Stimulated activated CD8-positive, alpha-beta memory T cell treated with anti-CD3 and anti-CD28 coated beads, Interleukin-7, amount 100 ng/mL, for 1 hour (primary cell): ENCODE results near the gene DOK4.
A peak's percentile ranks its signal among the peaks of the same experiment; 100 is the strongest.

ENCODE experiments used
- DNase-seq, 2 donors: peaks; one replicate each; pipeline ENCODE4 v3.0.0-alpha.2; 2020; ENCODE audit warnings: low read depth in 2 of 2

DOK4 gene

DNA sequence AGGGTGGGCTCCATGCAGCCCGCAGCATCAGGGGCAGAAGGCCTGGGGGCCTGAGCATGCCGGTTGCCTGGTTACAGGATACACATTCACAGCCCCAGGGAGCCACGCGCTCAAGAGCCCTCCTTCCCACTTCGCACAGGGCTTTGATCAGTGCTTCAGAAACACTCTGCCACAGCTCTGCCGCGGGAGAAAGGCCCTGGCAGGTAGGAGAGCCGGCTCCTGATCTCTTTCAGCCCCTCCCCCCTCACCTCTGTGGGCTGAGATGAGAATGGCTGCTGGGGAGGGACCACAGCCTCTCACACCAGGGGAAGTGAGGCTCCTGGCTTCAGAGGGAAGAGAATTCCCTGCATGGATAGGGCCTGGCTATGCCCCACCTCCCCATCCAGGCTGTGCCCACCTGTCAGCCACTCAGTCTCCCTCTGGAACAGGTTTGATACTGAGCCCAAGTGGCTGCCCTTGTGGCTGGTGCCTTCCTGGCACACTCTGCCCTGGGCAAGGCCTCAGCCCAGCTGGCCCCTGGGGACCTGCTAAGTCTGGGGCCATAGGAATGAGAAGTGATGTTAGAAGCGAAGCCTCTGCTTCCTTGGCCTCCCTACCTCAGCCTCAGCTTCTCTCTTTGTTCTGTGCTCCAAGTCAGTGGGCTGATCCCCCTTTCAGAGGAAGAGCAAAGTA, 8.6 kb downstream of the DOK4 start:
- no peak for DNase-seq

DNA sequence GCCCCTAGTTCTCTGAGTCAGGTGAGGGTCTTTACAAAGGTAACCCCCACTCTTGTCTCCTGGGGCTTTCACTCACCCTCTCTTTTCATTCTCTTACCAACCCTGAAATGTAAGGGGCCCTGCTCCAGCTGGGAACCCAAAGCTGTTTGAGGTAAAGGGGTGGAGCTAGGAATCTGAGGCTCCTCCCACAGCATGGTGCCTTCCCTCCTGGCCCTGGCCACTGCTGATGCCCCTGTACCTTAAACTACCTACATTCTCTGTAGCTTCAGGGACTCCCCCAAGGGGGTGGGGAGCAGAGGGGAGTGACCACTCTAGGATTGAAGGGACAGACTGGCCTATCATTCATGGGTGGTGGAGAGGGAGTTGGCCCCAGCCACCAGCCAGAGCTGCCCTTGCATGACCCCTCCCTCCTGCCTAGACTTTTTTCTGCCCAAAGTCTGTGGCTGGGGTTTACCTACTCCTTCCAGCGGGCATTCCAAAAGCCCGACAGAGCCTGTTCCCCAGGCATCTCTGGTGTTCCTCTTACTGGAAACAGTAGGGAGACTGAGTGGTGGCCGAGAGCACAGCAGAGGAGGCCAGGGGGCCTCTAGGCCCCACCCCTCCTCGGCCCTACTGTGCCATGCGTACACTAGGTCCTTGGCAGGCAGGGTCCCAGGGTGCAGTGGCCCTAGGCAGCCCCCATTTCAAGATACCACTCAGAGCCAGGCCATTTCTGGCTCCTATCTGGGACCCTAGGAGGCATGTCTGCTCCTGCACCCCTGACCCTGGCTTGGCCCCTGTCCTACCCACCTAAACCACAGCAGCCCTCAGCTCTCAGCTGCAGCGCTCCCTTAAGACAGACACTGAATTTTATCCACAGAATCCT, 9.5 kb downstream of the DOK4 start:
- DNase-seq: no peak

DNA sequence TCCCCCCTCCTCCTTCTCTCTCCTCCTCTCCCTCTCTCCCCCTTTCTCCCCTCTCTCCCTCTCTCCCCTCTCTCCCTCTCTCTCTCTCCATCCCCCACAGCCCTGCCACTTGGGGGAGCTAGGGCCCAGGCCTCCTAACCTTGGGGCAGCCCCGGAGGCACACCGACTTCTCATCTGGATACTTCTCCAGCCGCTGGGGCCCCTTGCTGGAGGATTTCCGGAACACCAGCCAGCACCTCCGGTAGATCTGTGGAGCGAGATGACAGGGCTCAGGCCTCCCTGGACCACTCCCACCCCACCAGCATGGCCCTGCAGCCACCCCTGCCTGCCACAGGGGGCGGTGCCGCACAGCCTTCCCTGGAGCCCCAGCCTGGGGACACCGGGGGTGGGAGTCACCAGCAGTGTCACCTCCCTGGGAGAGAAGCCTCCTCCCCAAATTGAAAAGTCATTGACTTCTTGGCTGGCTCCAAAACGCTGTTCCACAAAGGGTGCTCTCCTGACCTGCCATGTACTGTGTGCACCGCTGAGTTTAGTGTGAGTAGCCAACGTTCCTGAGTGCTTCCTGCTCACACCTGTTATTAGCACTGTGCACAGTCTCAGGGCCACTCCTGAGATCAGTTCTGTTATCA, 10.5 kb downstream of the DOK4 start:
- peak; percentile 26 to 42 for DNase-seq

DNA sequence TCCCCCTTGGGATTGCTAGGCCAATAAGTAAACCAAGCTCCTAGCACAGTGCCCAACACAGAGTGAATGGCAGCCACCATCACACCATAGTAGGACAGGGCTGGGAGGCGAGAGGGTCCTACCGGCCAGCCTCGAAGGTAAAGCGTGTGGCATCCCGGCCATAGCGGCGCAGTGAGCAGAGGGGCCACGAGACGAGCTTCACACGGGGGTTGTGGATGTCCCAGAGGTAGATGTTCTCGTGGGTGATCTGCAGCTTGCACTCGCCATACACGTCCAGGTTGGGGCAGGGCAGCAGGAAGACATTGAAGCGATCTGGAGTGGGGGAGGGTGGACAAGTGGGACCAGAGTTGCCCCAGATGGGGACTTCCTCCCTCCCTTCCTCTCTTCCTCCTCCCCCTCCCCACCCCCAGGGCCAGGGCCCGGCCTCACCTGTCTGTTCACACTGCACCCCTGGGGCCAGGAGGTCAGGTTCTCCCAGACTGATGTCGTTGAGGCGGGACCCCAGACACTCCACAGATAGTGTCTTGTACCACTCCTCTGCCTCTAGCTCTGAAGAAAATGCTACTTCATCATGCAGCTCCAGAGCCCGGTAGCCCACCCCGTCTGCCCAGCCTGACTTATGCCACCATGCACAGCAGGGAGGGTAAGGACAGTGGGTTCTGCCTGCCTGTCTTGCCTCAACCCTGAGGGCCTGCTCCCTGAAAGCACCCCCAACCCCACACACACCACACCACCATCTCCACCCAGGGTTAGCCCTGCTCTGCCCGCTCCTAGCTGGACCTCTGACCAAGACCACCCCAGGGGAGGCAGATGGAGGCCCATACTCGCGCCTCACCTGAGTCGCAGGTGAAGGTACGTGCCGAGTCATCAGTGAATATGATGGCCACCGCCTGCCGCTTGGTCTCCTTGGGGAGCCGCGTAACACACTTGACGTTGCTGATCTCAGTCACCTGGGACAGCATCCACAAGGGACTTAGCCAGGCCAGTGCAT, 11.3 kb downstream of the DOK4 start:
- no peak for DNase-seq

DNA sequence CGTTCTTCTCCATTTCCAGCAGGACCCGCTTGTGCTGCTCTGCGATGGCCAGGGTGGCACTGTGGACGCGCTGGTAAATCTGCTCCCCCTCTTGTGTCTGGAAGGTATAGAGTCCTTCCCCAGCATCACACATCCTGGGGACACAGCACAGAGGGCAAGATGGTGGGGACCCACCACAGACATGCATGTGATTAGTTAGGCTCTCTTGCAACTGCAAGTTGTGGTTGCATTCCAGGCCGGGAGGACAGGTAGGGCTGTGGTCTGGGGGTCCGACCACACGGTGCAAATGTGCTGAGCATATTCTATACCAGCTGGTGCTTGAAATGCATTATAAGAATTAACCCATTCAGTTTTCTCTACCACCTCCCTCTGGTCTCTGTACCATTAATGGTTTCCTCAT, 12.4 kb downstream of the DOK4 start:
- DNase-seq: no peak

DNA sequence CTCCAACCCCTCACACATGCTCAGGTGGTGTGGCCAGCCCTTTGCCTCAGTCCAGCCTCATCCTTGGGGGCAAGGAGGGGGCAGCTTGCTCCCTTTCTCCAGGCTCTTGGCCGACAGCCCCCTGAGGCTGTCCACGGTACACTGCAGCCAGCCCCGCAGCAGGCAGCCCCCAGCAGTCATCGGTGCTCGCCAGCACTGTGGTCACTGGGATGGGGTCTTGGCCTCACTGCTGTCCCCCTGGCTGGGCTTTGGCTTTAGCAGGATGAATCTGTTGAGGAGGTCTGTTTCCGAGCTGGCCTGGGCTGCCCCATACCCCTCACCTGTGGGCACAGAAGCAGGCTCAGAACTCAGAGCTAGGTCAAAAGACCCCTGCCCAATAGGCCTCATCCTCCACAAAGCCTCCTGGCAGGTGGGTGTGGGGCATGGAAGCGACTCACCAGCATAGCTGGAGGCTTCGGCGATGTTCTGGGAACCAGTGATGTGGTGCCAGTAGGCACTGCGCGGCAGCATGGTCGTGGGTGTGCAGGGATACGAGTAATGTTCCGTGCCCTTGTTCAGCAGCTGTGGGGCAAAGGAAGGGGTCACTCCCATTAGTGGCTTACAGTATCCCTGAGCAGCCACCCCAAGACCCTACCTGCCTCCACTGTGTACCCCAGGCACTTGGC, 13.0 kb downstream of the DOK4 start:
- no peak for DNase-seq

DNA sequence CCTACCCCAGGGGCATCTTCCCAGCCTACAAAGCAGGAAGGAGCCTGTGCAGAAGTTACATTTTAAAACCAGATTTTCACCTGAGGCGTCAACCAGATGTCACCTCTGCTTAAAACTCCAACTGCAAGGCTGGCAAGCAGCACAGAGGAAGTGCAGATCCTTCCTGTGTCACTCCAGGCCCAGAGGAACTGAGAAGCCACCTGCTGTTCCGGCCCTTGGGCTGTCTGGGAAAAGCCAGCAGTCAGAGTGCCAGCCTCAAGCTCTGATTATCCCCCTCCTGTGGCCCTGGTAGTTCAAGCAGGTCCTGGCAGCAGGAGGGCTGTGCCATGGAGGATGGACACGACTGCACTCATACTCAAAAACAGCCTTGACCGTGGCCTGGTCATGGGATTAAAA, 13.6 kb downstream of the DOK4 start:
- no peak for DNase-seq

DNA sequence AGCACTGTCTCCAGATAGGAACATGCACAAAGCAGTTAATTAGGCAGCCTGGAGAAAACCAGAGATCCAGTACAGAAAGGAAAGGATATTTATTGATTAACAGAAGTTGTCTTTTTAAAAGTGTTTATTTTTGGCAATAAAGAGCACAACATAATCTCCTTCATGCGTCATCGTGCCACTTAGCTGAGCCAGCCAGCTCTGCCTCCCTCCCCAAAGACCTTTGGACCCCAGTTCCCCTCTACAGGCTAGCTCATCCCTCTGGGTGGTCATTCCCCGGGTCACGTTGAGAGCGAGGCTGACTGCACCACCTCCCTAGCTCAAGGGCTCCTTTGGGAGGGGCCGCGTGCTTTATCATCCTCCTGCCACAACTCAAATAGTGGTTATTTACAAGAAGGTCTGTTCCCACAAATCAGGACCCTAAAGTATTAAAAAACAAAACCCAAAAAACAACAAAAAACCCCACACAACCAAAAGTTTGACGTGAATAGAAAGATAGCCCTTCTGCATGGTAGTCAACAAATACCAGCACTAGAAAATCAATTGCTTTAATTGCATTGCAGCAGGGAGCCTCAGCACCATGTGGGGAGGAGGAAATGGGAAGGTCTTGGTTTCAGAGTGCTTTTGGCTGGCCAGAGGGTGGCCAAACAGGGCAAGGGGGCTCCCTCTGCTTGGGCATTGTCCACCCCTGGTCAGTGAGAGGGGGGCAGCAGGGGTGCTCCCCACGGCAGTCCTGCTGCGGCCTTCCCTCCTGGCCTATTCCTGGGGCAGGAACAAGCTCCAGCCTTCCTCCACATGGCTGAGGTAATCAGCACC, 14.2 kb downstream of the DOK4 start:
- DNase-seq: no peak

DNA sequence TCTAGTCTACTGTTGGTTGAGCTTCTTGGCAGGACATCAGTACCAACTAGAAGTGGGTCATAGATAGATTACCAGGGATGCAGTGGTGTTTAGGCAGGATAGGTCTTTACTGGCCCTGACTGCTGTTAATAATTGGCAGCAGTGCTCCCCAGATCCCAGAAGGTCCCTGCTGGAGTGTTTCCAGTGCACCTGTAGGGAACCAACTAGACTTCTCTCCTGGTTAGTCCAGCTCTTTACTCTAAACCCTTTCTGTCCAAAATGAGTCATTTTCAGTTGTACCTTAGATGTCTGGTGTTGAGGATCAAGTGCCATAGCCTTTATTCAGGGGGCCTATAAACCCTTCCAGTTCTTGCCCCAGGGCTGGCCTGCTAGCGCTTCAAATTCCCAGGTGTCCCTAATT, 15.1 kb downstream of the DOK4 start:
- no peak for DNase-seq

DNA sequence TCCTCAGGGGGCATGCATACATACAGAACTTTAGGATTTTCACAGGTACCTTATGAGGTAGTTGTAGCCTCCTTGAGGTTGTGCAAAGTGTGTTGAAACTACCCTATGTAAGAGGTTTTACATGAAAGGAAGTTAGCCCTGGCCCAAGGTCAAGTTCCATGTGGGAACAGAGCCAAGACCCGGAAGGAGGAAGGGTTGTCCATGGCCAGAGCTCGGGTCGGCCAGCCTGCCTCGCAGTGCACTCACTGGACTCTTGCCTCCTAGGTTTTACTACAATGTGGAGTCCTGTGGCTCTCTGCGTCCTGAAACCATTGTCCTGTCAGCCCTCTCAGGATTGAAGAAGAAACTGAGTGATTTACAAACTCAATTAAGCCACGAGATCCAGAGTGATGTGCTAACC, 15.6 kb downstream of the DOK4 start:
- DNase-seq: no peak

DNA sequence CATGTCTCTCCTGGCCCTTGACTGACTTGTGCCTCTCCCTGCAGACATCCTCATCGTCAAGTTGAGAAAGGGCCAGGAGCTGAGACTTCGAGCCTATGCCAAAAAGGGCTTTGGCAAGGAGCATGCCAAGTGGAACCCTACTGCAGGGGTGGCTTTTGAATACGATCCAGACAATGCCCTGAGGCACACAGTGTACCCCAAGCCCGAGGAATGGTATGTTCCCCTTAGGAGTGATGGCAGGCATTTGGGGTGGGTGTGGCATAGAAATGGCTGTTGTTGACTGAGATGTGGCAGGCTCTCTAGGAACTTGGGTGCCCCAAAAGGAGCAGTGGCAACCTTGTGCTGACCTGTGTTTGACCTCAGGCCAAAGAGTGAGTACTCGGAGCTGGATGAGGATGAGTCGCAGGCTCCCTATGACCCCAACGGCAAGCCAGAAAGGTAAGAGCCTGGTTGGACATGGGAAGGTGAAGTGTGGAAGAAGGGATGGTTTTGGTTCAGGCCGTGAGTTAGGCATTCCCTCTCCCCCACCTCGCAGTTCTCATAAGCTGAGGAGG, 16.3 kb downstream of the DOK4 start:
- no peak for DNase-seq

DNA sequence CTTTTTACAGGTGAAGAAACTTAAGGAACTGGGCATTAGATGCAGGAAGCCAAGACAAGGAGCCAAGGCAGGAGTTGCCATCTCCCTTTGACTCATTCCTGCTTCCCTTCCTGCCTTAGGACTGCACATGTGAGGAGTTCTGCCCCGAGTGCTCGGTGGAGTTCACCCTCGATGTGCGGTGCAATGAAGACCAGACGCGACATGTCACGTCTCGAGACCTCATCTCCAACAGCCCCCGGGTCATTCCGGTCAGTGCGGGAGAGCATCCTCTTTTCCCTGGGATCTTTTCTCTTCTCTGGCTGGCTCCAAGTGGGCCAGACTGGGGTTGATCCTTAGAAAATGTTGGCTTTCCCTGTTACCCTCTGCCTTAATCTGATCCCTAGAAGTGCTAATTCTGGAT, 17.2 kb downstream of the DOK4 start:
- DNase-seq: no peak

DNA sequence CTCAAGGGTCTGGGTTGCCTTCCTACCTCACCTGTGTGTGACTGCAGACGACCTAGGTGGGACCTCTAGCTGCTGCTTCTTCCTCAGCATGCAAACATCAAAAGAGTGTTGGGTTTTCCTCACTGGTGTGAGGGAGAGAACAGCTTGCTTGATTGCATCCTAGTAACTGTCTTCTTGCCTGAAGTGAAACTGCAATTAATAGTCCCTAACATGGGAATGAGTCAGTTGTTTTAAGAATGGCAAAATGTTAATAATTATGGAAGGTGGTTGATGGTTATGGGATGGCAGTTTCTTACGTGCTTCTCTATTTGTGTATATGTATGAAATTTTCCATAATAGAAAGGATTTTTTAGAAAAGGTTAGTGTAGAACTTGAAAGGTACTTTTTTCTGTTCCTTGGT, 17.9 kb downstream of the DOK4 start:
- DNase-seq: no peak

DNA sequence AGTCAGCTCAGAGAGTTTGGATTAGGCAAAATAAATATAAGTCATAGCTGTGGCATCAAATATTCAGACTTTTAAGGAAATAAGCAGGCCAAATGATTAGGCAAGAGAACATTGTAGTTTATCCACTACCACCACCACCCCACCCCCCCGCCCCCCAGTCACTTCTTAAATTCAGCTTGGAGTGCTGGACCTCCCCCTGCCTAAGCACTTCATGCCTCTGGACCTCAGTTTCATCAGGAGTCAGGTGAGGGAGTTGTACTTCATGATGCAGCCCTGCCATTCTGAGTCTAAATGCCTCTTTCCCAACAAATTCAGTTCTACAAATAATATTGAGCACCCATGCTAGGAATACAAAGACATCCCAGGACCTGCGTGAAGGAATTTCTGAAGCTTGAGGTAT, 21.8 kb downstream of the DOK4 start:
- DNase-seq: no peak

DNA sequence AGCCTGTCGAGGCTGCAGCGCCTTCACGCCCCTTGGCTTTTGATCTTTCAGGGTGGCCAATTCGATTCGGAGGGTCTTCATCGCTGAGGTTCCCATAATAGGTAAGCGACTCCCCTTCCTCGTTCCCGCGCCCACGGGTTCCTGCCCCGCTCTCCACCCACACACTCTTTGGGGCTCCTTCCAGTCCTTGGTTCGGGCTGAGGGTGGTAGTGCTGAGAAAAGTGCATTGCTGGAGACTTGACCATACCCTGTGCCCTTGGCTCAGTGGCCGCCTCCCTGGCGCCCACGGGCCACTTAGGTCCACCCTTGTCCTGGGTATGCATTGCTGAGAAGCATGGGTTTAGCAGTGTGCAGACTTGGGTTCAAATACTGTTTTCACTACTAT, 23.3 kb downstream of the DOK4 start:
- DNase-seq: no peak

DNA sequence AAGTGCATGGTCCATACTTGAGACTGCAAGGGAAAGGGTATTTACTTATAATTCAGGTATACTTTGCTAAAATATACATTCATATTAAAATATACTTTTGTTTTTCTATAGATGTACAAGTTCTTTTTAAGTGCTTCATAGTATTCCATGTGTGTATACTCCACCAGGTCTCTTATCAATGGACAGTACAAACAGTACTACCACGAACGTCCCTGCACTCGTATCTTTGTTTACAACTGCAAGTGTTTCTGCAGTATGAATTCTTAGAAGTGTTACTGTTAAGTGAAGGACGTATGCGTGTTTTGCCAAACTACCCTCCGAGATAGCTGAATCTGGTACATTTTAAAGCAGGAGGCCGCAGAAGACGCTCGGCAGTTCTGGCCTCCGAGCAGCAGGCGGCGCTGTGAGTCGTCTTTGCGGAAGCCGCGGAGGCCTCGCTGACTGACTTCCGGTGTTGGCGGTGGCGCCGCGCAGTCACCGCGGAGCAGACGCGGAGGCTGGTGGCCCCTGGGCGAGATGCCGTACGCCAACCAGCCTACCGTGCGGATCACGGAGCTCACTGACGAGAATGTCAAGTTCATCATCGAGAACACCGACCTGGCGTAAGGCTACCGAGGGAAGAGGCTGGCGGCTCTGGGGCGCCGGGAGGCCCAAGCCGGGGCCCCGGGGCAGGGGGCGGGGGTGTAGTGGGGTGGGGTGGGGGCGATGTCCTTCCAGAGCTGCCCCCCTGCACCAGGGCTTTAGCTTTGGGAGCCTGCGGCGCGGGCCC, 23.9 kb downstream of the DOK4 start, which contains the start of gene POLR2C:
TSS of gene POLR2C (plus strand) at position 471 of the 769 bp plus-strand sequence. CDS start at position 517, 46 bp downstream.
- peak; percentile 90 to 93 for DNase-seq

DNA sequence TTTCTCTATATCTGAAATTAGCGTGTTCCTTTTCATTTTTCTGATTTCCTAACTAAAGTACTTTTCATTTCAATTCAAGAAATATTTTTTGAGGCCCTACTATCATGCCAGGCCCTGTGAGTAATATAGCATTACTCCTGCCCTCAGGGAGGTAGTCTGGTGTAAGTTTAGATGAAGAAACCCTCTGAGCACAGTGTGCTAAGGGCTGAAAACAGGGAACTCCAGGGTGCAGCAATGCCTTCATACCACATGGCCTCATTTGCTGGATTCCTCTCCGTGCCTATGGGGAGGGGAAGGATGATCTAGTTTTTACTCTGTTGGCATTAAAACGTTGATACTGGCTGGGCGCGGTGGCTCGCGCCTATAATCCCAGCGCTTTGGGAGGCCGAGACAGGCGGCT, 34.3 kb downstream of the DOK4 start:
- DNase-seq: no peak

DNA sequence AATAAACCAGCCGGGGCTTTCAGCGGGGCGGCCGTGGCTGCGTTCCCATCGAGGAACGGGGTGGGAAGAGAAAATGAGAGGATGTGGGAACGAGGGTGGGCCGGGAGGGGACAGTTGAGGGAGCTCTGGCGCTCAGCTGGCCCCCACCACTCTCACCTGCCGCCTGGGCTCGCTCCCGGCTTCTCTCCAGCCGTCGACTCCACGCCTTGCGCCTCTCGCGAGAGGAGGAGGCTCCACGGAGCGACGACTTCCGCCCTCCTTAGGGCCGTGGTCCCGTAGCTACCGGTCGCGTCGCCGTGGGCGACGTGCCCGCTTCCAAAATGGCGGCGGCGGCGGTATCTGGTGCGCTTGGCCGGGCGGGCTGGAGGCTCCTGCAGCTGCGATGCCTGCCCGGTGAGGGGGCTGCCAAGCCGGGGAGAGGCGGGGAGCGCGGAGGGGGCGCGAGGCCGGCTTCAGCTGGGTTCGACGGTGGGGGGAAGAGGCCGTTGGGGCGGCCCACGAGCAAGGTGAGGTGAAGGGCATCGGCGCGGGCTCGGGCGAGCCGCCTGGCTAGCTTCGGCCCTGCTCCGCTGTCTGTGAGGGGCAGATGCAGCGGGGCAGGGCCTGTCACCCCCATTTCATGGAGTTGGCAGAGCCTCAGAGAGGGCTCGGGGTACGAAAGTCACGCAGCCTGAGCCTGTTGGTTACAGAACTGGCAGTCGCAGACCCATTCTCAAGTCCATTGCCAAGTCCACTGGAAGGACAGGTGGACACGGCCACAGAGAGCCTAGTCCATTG, 38.9 kb downstream of the DOK4 start, which contains the start of the genes CIAPIN1 and COQ9:
TSS of gene CIAPIN1 (minus strand) at position 200 of the 777 bp plus-strand sequence. CDS start 6,457 bp downstream, outside the sequence.
TSS of gene COQ9 (plus strand) at position 294 of the 777 bp plus-strand sequence. CDS start at position 321, 27 bp downstream.
- DNase-seq: peak; percentile 81 to 82
